ENCODE measurements around the gene KRT1.

GRCh38 chr12:52720365-52720886 is 40.2 kb upstream of the KRT1 start:
- TF ChIP-seq CTCF (conservative IDR thresholded peaks at IDR 0.05; ENCODE audit: low read length) (no peak), EZH2phosphoT487 (IDR thresholded peaks at IDR 0.05; ENCODE audit: borderline replicate concordance, low read depth, low read length) (no peak)

All from OCI-LY7 (cell line).